MV-4-11 (cell line): ENCODE data around the gene GPD1.

ENCODE experiments used
- DNase-seq: peaks from one replicate; lab custom pipeline; 2025; lab: John Stamatoyannopoulos, UW

The GPD1 gene

DNA sequence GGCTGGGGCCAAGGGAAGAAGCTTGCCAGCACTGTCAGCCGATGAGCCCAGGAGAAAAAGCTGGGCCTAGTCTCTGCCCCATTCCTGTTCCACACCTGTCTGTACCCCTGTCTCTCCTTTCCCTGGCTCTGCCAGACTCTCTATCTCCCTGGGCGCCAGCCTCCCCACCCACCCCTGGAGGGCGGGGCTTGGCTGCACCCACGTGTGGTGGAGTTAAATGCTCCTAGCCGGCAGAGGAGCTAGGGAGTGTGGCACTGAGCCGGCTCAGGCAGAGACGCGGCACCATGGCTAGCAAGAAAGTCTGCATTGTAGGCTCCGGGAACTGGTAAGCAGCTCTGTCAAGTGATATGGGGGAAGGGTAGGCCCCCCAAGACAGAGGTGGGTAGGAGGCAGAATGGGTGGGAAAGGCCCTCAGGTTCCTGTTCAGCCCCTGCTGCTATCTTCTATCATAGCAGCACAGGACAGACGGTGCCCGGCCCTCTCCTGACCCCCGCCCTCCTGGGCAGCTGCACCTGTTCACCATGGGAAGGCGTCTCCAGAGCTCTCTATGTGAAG lies at the start of gene GPD1:
Gene GPD1 (plus strand): TSS at position 242 of the 555 bp plus-strand sequence. CDS start 43 bp downstream, at position 285.
- DNase-seq = no peak

DNA sequence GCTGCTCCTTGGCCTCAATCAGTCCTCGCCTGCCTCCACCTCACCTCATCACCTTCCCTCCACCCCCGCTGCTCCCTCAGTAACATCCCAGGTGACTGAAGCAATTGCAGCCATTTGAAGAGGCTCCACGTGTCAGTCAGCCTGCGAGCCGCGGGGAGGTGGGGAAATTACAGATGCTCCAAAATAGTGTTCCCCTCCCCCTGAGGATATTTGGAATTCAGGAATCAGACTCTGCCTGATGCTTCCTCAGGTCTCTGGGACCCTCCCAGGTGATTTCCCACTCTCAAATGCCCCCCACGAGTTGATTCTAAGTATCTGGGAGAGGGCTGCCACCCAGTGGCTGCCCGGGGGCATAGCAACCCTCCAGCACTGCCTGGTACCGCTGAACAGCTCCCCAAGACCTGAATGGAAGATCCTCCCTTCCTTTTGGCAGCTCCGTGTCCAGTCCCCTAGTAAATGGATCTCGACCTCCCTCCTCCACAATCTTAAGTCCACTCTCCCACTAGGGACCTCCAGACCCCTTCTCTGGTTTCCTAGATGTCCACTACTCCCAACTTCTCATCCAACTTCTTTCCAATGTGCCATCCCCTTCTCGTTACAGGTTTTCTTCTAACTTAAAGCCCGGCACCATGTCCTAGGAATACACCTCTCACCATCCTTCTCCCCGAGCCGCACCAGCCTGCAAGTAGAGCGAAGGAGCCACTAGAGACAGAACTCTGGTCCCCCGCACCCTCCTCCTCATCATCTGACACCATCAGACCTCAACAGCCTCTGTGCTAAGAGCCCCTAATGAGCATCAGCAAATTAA lies 47.8 kb upstream of the GPD1 start:
- peak; percentile 48 for DNase-seq

- no peak for DNase-seq
Observed at GRCh38 chr12:50056639-50056976, 47.2 kb upstream of the GPD1 start.

DNA sequence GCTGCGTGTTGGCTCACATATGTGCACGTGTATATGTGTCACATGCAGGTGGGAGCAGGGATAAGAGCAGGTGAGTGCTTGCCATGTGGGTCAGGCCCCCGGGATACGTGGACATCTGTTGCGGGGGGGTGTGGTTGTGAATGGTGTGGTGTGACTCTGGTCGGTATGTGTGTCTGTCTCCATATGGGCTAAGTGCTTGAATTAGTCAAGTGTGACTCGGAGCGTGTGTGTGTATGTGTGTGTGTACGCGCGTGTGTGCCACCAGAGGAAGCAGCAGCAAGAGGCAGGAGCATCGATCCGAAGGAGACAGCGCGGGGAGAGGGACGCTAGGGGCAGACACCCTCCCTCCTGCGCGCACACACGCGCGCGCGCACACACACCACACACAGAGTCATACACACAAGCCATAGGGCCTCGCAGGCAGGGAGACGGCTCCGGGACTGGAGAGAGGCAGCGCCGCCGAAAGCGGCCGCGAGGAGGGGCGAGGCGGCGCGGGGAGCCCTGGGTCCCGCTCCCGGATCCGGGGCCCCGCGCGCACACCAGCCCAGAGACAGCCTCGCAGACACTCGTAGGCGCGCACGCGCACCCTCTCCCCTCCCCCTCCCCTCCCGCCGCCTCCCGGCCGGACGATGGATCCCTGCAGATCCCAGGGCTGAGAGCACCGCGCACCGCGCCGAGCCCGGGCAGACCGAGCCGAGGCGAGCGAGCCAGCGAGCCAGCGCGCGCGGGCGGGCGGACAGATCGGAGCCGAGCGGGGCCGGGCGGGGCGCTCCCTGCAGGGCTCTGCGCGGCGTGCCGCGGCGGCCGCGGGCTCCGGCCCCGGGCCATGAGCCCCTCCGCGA lies 46.6 kb upstream of the GPD1 start, which contains the start of gene ASIC1:
Gene ASIC1 (plus strand): TSS at position 597 of the 842 bp plus-strand sequence. CDS start 1,171 bp downstream, outside the sequence.
- DNase-seq = peak; percentile 49

DNA sequence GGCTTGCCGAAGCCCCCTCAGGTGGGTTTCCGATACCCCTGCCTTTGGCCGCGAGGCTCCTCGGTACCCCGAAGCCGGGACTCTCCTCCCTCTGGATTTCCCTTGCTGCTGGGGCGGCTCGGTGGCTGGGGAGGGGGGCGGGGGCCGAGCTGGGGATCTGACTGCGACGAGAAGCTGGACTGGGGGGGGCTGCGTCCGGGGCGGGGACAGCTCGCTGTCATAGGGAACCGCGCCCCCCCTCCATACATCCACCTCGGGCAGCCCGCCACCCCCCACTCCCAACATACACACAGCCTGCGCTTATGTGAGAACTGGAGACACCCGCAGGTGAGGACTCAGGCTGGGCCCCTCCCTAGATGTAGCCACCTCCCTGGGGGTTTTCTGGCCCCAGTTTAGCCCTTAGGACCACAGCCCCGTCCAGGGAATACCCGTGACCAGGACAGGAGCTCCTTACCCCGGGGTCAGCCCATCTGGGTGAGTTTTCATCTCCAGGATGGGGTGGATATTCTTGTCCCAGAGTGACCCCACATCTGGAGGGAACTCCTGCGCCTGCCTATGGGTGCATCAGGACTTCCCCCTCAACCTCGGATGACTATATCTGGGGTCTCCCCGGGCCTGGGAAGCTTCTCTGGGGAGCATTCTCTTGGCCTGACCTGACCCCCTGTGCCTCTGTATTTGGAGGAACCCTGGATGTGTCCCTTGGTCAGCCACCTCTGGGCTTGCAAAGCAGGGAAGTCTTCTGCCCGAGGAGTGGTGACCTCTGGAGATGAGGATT lies 45.7 kb upstream of the GPD1 start:
- DNase-seq = no peak

GRCh38 chr12:50058743-50059312 lies 45.0 kb upstream of the GPD1 start:
- no peak for DNase-seq

GRCh38 chr12:50059440-50060119 lies 44.2 kb upstream of the GPD1 start:
- DNase-seq = peak; percentile 82

- DNase-seq = no peak
Observed at GRCh38 chr12:50060120-50060468, 43.7 kb upstream of the GPD1 start.

- DNase-seq = peak; percentile 2
Observed at GRCh38 chr12:50061171-50061570, 42.6 kb upstream of the GPD1 start.

DNA sequence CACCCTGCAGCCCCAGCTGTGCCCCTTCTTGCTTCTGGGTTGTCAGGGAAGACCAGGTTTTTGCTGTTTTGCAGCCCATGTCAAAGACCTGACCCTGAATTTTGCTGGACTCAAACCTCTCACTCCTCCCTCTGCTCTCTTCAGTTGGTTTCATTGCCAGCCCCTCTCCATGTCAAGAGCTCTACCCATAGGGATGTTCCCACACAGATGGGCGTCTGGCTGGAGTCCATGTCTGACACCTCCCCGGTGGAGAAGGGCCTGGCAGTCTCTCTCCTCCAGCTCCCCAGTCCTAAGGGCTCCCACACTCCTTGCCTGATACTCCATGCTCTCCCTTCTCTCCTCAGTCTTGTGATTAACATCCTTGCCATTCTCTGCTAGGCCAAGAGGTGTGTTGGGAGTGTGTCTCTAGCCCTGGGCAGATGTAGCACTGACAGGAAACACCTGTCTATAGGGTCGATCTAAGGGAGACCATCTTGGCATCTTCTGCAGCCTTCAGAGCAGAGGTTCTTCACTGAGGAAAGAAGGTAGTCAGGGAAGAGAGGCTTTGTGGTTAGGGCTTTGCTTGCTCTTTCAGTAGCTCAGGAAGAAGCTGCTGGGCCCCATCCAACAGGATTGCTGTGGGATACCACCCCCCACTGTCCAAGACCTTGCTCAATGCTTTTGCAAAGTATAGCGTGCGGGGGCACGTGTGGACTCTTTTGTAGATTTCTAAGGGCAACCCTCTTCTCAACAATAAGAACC lies 41.7 kb upstream of the GPD1 start:
- no peak for DNase-seq

- no peak for DNase-seq
Observed at GRCh38 chr12:50062728-50063460, 40.9 kb upstream of the GPD1 start.

- DNase-seq = no peak
Observed at GRCh38 chr12:50065726-50066310, 38.0 kb upstream of the GPD1 start.

- DNase-seq = peak; percentile 80
Observed at GRCh38 chr12:50066402-50066801, 37.4 kb upstream of the GPD1 start.

DNA sequence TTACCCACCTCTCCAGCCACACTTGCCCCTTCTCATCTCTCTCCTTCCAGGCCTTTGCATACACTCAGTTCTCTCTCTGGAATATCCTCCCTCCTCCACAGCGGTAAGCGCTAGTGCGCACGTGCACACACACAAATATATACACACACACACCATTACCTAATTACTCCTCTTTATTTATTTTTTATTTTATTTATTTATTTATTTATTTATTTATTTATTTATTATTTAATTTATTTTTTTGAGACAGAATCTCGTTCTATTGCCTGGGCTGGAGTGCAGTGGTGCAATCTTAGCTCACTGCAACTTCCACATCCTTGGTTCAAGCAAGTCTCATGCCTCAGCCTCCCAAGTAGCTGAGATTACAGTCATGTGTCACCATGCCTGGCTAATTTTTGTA lies 34.7 kb upstream of the GPD1 start:
- DNase-seq = no peak

- no peak for DNase-seq
Observed at GRCh38 chr12:50069539-50069938, 34.3 kb upstream of the GPD1 start.

- DNase-seq = peak; percentile 75
Observed at GRCh38 chr12:50070314-50071060, 33.3 kb upstream of the GPD1 start.

- no peak for DNase-seq
Observed at GRCh38 chr12:50072198-50072907, 31.5 kb upstream of the GPD1 start.

DNA sequence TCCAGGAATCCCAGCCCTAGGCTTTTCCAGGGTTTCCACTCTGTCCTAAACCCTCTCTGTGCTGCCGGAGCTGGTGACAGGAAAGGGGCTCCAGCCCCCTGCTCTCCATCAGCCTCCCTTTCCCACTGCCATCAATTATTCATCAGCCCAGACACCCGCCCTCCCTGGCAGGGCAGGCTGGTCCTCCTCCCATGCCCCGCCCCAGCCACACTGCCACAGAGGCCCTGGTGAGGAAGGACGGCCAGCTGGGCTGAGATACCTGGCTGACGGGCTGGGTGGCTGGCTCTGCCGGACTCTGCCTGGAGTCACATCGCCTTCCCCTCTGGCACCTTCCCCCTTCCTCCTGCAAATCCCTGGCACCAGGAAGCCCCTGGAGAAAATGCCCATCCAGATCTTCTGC lies 30.6 kb upstream of the GPD1 start:
- no peak for DNase-seq
